AG09309 (cell line): ENCODE measurements around the gene CRYGA.
"Not testable (repeated sequence)": the region's sequence is repeated elsewhere in the genome, so short reads cannot be mapped to it uniquely, and the experiment has no call there.

ENCODE experiments used
- DNase-seq: peaks from one replicate; pipeline ENCODE4 v3.0.0-alpha.2; 2010; ENCODE audit warnings: low read depth
- H3K4me3 ChIP-seq: 2 replicates; pipeline ENCODE4 v1.5.1; 2011; ENCODE audit warnings: mild to moderate bottlenecking, low read depth, low read length, moderate library complexity; ENCODE audit not compliant: control insufficient read depth
- TF ChIP-seq, protein P1 (sequence below): IDR thresholded peaks from 2 replicates; pipeline ENCODE4 v1.5.1; 2011; ENCODE audit warnings: mild to moderate bottlenecking, low read depth, low read length, inconsistent platforms; ENCODE audit not compliant: insufficient read depth, control insufficient read depth; ENCODE audit errors: missing control alignments

CRYGA gene

GRCh38 chr2:208129744-208130711 is 33.4 kb downstream of the CRYGA start, which contains the start of gene CRYGC:
Gene CRYGC, minus strand, starts transcription at chr2:208129828. Its CDS starts 36 bp downstream, at chr2:208129792.
- TF ChIP-seq, protein P1, sequence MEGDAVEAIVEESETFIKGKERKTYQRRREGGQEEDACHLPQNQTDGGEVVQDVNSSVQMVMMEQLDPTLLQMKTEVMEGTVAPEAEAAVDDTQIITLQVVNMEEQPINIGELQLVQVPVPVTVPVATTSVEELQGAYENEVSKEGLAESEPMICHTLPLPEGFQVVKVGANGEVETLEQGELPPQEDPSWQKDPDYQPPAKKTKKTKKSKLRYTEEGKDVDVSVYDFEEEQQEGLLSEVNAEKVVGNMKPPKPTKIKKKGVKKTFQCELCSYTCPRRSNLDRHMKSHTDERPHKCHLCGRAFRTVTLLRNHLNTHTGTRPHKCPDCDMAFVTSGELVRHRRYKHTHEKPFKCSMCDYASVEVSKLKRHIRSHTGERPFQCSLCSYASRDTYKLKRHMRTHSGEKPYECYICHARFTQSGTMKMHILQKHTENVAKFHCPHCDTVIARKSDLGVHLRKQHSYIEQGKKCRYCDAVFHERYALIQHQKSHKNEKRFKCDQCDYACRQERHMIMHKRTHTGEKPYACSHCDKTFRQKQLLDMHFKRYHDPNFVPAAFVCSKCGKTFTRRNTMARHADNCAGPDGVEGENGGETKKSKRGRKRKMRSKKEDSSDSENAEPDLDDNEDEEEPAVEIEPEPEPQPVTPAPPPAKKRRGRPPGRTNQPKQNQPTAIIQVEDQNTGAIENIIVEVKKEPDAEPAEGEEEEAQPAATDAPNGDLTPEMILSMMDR, result no peak
- H3K4me3 ChIP-seq, result no peak within 1 kb of the TSS
- no peak for DNase-seq

- TF ChIP-seq, protein P1, result no peak
- no peak for DNase-seq
- no peak overlapping the region for H3K4me3 ChIP-seq
Observed at GRCh38 chr2:208128136-208128535, 35.3 kb downstream of the CRYGA start.

GRCh38 chr2:208127090-208127489 is 36.3 kb downstream of the CRYGA start:
- TF ChIP-seq, protein P1, result no peak
- no peak for DNase-seq
- H3K4me3 ChIP-seq, result no peak overlapping the region

DNA sequence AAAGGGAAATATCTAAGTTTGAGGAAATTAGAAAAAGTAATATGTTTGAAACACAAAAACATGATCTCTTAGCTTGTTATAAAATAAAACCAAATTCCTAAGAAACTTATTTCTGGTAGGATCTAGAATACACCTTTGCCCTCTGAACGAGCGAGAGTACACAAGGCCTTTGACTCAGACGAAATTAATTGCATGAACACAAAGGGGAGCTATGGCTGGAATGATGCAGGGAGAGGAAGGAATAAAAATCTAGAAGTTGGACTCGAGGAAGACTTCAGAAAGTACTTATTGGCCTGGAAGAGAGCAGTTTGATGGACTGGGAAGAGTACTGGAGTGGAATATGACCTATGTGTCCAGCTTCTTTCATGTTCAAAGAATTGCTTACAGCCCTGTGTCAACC is 38.1 kb downstream of the CRYGA start:
- TF ChIP-seq, protein P1, result no peak
- no peak overlapping the region for H3K4me3 ChIP-seq
- no peak for DNase-seq

GRCh38 chr2:208124013-208124715 is 39.2 kb downstream of the CRYGA start, which contains the start of gene CRYGD:
Gene CRYGD, minus strand, starts transcription at chr2:208124524. Its CDS starts 51 bp downstream, at chr2:208124473.
- H3K4me3 ChIP-seq, DNase-seq: not testable (repeated sequence)

- no peak for DNase-seq
- TF ChIP-seq, protein P1, result no peak
- H3K4me3 ChIP-seq, result no peak overlapping the region
Observed at GRCh38 chr2:208122248-208122647, 41.1 kb downstream of the CRYGA start.

DNA sequence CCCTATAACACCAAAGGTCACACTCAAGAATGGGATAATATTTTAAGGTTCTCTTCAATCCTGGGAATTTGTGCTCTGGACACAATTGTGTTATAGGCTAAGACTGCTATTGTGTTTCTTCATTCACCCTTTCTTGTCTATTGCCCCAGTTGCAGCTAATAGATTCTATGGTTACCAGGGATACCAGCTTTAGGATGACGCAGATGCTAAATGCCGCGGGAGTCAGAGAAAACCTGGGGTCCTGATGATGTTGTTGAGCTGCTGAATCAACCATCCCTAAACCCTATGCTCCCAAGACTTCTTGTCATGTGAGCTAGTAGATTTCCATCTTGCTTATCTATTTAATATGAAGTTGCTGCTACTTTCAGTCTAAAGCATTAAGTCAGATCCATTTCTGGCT is 44.5 kb downstream of the CRYGA start:
- TF ChIP-seq, protein P1, result no peak
- no peak for DNase-seq

GRCh38 chr2:208117390-208117789 is 46.0 kb downstream of the CRYGA start:
- not testable (repeated sequence) for H3K4me3 ChIP-seq, DNase-seq

More for the DNA sequence above, 44.5 kb downstream of the CRYGA start:
- no peak overlapping the region for H3K4me3 ChIP-seq
